Measurements from ENCODE around the gene OTOGL.

- no peak for TF ChIP-seq POLR2AphosphoS5 (IDR thresholded peaks at IDR 0.05; ENCODE audit: low read depth, low read length)
- TF ChIP-seq TAF1 (IDR thresholded peaks at IDR 0.05; ENCODE audit: borderline replicate concordance, insufficient read depth, low read length): no peak
These were observed 35.1 kb upstream of the OTOGL start for GRCh38 chr12:80064269-80064668.
